HG02884 (cell line): ENCODE results near the gene ALX4.

ENCODE experiments used
- ATAC-seq: cut with Tn5 transposase; IDR thresholded peaks from one replicate; pipeline ENCODE4 v1.9.1; 2021; ENCODE audit warnings: mild to moderate bottlenecking, moderate library complexity; ENCODE audit not compliant: unreplicated experiment

Gene ALX4

GRCh38 chr11:44335919-44336318, 26.0 kb upstream of the ALX4 start:
- no peak for ATAC-seq

- no peak for ATAC-seq
Observed at GRCh38 chr11:44335052-44335760, 25.3 kb upstream of the ALX4 start.

- no peak for ATAC-seq
Observed at GRCh38 chr11:44334356-44335004, 24.5 kb upstream of the ALX4 start.

DNA sequence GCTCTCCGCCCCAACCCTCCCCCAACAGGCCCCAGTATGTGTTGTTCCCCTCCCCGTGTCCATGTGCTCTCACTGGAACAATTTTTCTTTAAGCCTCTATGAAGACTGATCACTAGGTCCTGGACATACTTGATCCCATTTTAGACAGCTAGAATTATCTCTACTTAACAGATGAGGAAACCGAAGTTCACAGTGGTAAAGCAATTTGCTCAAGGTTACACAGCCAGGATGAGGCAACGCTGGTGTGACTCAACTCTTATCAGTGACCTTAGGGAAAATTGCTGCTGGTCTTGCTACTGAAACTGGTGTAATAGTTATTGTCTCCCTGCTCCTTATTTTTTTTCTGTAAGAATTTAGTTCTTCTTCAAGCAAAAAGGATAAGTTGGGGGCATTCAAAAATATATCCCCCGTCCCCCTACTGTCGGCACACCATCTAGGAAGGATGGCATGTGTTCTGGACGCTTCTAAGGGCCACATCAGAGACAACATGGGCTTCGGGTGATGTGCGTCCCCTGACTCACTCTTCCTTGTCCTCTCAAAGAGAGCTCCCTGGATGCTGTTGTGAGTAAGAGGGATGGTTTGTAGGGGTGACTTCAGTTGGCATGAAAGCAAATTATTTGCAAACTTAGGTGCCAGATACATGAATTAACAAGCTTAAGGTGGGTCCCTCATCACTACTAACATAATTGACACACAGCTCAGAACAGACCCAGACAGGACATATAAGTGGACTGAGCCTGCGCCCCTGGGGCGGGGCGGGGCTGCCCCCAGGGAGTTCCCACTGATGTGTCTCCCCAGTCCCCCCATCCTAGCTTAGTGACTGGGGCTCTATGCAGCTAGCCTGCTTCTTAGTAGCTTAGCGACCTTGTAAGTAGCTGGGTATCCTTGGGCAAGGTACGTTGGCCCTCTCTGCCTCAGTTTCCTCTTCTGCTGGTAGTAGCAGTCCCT, 23.6 kb upstream of the ALX4 start:
- no peak for ATAC-seq

GRCh38 chr11:44332665-44333064, 22.7 kb upstream of the ALX4 start:
- no peak for ATAC-seq

GRCh38 chr11:44329472-44330230, 19.7 kb upstream of the ALX4 start:
- ATAC-seq: no peak

- ATAC-seq: no peak
Observed at GRCh38 chr11:44328138-44328660, 18.3 kb upstream of the ALX4 start.

GRCh38 chr11:44327730-44328129, 17.8 kb upstream of the ALX4 start:
- no peak for ATAC-seq

DNA sequence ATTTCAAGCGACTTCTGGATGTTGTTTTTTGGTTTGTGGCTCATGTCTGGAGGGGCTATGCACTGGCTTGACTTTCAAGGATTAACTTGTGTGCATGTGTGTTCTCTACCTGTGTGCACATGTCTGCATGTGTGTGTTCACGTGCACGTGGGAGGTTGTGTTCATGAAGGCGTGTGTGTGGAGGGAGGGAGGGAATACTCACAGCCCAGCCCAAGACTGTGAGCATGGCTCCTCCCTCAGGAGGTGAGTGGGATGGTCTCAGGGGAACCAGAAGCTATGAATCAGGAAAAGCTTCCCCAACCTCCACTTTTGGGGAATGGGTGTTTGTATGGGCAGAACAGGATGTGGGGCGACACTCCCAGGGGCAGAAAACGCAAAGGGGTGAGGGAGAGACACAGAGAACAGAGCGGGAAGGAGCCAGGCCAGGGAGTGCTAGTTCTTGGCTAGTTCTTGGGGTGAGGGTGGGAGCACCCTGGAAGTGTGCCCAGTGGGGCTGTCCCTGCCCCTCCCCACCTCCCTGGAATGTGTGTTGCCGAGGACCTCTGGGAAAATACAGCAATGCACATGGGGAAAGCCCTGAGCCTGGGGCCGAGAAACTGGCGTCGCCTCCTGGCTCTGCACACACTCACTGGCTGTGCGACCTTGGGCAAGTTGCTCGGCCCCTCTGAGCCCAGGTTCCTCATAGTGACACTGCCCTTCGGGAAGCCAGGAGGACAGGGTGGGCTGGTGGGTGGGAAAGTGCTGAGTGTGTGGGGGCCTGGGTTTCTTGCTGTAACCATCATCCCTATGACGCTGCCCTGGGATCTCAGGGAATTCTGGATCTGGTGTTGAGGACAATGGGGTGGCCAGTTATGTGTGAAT, 16.9 kb upstream of the ALX4 start:
- ATAC-seq: no peak

DNA sequence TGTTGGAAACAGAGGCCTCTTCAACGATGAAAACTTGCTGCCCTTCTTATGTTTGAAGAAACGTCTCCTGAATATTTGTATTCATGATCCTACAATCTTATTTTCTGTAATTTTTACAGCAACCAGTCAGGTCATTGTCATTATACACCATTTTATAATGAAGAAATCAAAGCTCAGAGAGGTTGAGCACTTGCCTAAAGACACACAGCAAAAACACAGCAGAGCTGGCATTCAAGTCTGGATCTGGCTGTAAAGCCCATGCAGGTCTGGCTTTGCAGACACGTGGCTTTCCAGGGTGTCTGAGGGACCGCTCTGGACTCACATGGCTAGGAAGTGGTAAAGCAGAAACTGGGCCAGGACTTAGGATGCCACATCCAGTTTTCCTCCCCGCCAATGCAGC, 15.8 kb upstream of the ALX4 start:
- no peak for ATAC-seq

DNA sequence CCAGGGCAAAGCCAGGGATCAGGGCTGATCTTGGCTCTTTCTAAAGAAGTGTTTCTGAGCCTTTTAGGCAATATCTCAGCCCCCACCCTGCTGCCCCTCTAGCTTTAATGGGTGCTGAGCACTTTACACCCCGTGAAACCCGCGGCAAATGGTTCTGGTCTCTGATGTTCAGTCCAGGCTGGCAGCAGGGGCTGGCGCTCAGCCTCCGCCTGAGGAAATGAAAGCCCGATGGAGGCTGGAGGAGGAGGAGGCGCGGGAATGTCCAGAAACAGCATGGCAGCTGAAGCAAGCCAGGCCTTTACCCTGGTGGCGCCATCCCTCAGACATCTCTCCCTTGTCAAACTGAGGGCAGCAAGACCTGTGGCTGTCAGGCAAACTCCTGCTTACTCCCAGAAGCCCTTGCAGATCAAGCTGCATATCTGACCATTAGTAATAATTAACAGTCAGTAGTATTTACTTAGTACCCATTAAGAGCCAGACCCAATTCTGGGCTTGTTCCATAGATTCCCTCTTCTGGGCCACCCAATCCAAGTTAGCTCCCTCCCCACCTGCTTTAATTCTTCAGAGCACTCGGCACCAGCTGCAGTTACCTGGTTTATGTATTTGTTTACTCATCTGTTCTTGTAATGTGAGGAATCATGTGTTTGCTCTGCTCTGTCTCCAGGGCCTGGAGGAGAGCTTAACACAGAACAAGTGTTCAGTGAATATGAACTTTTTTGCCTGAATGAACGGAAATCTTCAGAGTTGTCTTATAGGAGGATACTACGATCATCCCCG, 15.0 kb upstream of the ALX4 start:
- no peak for ATAC-seq

DNA sequence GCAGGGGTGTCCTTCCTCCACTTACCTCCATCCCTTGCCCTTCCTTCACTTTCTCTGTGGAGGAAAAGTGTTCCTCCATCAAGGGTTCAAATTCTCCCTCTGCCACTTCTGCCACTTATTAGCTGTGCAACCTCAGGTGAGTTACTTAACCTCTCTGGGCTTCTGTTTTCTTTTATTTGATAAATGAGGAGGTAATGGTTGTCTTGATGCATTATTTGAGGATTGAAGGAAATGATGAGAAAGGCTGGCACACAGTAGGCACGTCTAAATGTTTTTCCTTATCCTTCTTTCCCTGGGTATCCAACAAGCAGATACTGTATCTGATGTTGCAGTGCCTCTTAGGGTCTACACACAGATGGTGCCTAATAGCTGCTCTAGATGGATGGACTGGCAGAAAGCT, 14.3 kb upstream of the ALX4 start:
- ATAC-seq: no peak

DNA sequence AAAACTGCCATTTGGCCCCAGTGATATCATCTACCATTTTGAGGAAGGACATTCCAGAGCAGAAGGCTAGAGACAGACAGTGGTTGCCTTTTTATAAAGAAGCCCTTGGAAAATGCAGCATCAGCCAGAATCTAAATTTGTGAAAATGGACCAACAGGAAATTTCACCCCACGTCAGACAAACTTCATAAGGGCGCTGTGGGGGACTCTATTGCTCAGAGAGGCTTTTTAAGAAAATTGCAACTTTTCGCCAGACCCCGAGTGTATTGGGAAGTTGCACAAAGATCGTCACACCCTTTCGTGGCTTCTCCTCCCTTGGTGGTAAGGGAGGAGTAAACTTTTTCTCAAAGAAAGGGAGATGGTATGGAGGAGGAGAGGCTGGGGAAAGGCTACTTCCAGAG, 12.3 kb upstream of the ALX4 start:
- ATAC-seq: no peak

GRCh38 chr11:44321059-44321458, 11.1 kb upstream of the ALX4 start:
- no peak for ATAC-seq

DNA sequence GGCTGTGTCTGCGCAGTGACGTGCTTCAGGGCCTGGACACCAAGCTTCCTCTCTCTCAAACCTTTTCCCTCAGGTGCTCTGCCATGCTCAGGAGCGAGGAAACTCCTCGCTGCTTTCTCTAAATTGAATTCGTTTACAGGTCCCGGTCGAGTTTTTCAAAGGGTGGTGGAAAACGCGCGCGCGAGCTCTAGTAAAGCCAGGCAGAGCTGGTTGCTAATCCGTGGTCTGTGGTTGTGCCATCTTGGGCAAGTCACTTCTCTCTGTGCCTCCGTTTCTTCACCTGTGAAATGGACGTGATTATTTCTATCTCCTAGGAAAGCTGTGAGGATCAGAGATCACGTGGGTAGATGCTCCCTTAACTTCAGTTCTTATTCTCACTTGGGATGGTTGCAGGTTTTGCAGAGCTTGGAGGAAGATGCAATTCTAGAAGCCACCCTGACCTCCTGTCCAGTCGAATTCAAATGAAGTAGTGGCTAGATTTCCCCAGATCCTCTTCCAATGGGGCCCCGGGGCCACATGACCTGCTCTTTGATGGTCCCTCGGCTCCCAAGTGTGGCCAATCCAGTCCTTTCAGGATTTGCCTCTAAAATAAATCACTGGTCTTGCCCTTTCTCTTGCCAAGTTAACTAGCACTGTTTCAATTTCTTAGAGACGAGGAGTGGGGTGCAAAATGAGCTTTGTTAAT, 10.5 kb upstream of the ALX4 start:
- ATAC-seq: no peak

GRCh38 chr11:44319552-44320288, 9.8 kb upstream of the ALX4 start:
- ATAC-seq: no peak

GRCh38 chr11:44319170-44319551, 9.2 kb upstream of the ALX4 start:
- no peak for ATAC-seq

GRCh38 chr11:44318369-44318768, 8.4 kb upstream of the ALX4 start:
- no peak for ATAC-seq
